HCT116 (cell line): Measurements from ENCODE around the gene SMG5.

Experiments used
- CTCF ChIP-seq, 3 experiments: fragments of 200-600 bp in 1 of 3; sonication (generic) in 1 of 3; IDR thresholded peaks in 2 of 3; conservative IDR thresholded peaks in 1 of 3; 2 replicates each; pipeline ENCODE4 v1.5.1; 2012 to 2017; ENCODE audit warnings: low read depth in 2 of 3, low read length in 2 of 3, antibody characterized with exemption in 1 of 3, borderline replicate concordance in 1 of 3, control low read depth in 1 of 3, mild to moderate bottlenecking in 1 of 3, mixed read lengths in 1 of 3, mixed run types in 1 of 3, moderate library complexity in 1 of 3; ENCODE audit not compliant: insufficient read depth in 1 of 3
- EZH2 ChIP-seq: fragments of 200-600 bp; sonication (generic); IDR thresholded peaks from 2 replicates; pipeline ENCODE4 v1.6.1; 2017; ENCODE audit warnings: antibody characterized with exemption, mixed run types
- JUND ChIP-seq: IDR thresholded peaks from 2 replicates; pipeline ENCODE4 v1.6.1; 2012
- MAX ChIP-seq: IDR thresholded peaks from 2 replicates; pipeline ENCODE4 v1.6.1; 2012
- POLR2A ChIP-seq: IDR thresholded peaks from 2 replicates; pipeline ENCODE4 v1.7.0; 2011; ENCODE audit warnings: borderline replicate concordance; ENCODE audit not compliant: insufficient read depth, insufficient read length; ENCODE audit errors: extremely low read depth
- POLR2AphosphoS5 ChIP-seq: IDR thresholded peaks from 2 replicates; pipeline ENCODE4 v1.6.1; 2011; ENCODE audit warnings: mild to moderate bottlenecking, low read depth, low read length, moderate library complexity
- RAD21 ChIP-seq: IDR thresholded peaks from 2 replicates; pipeline ENCODE4 v1.6.1; 2012; ENCODE audit warnings: low read depth, mild to moderate bottlenecking
- REST ChIP-seq: IDR thresholded peaks from 2 replicates; pipeline ENCODE4 v1.6.1; 2012; ENCODE audit warnings: low read depth

GRCh38 chr1:156285437-156285836 lies 2.8 kb upstream of the SMG5 start:
- no peak for TF ChIP-seq CTCF (IDR thresholded peaks at IDR 0.05 in 2 of 3, conservative IDR thresholded peaks at IDR 0.05 in 1 of 3; ENCODE audit: borderline replicate concordance in 1 of 3, insufficient read depth in 1 of 3, low read depth in 2 of 3, low read length in 2 of 3)
- TF ChIP-seq POLR2AphosphoS5 = no peak
- no peak for TF ChIP-seq EZH2
- no peak for TF ChIP-seq POLR2A
- no peak for TF ChIP-seq JUND
- no peak for TF ChIP-seq MAX
- no peak for TF ChIP-seq RAD21
- no peak for TF ChIP-seq REST
